OCI-LY7 (cell line): ENCODE data around the gene B3GALNT1. TPM values are rescaled to one million over a fixed set of nuclear protein-coding genes. Genes with fewer than 3 reads are reported as not detected.

Experiments
- BruUV-seq: library from RNA; stranded (reverse); fragments of 400-500 nt; replicated peaks from 2 replicates; lab custom pipeline; 2021; lab: Mats Ljungman, UMichigan
- CTCF ChIA-PET: fragments of 300-600 bp; sonication (Branson Sonifier 250); formaldehyde crosslinking; loops from one replicate; lab custom pipeline; 2022; ENCODE audit warnings: antibody characterized with exemption; ENCODE audit not compliant: unreplicated experiment; lab: Charles Lee
- POLR2A ChIA-PET: fragments of 300-600 bp; sonication (Branson Sonifier 250); formaldehyde crosslinking; loops from one replicate; lab custom pipeline; 2022; ENCODE audit warnings: antibody characterized with exemption; lab: Charles Lee
- DNase-seq: peaks from one replicate; pipeline ENCODE4 v3.0.0-alpha.2; 2015; ENCODE audit warnings: low spot score
- H2AFZ ChIP-seq: fragments of 200-600 bp; sonication (generic), shearing (Covaris generic); 2 replicates; pipeline ENCODE4 v1.6.1; 2014; ENCODE audit warnings: mild to moderate bottlenecking, antibody characterized with exemption, low read length, moderate library complexity
- H3K27ac ChIP-seq: fragments of 200-600 bp; sonication (generic); 2 replicates; pipeline ENCODE4 v1.5.1; 2014; ENCODE audit warnings: mixed run types, low read depth, mild to moderate bottlenecking, moderate library complexity, low read length, inconsistent platforms; ENCODE audit not compliant: poor library complexity, severe bottlenecking
- H3K36me3 ChIP-seq: fragments of 200-600 bp; sonication (generic); 2 replicates; pipeline ENCODE4 v1.6.1; 2014; ENCODE audit warnings: mild to moderate bottlenecking, antibody characterized with exemption, low read length, moderate library complexity, mixed read lengths; ENCODE audit not compliant: insufficient read depth
- H3K4me1 ChIP-seq: fragments of 200-600 bp; sonication (generic); 2 replicates; pipeline ENCODE4 v1.5.1; 2014; ENCODE audit warnings: mild to moderate bottlenecking, low read length; ENCODE audit not compliant: insufficient read depth, poor library complexity, severe bottlenecking
- H3K4me2 ChIP-seq: fragments of 200-600 bp; sonication (generic); 2 replicates; pipeline ENCODE4 v1.6.1; 2014; ENCODE audit warnings: mild to moderate bottlenecking, low read length
- H3K4me3 ChIP-seq: fragments of 200-600 bp; sonication (generic); 2 replicates; pipeline ENCODE4 v1.5.1; 2014; ENCODE audit warnings: mild to moderate bottlenecking, low read depth, low read length; ENCODE audit not compliant: poor library complexity, severe bottlenecking
- H3K79me2 ChIP-seq: fragments of 200-600 bp; sonication (generic); 2 replicates; pipeline ENCODE4 v1.6.1; 2016; ENCODE audit warnings: low read depth, mild to moderate bottlenecking, low read length, moderate library complexity, mixed read lengths; ENCODE audit not compliant: insufficient read depth
- H3K9me2 ChIP-seq: fragments of 200-600 bp; sonication (generic); 2 replicates; pipeline ENCODE4 v1.6.1; 2016; ENCODE audit warnings: mild to moderate bottlenecking, low read length, mixed read lengths; ENCODE audit not compliant: insufficient read depth
- H3K9me3 ChIP-seq: fragments of 200-600 bp; sonication (generic); 2 replicates; pipeline ENCODE4 v1.6.1; 2014; ENCODE audit warnings: mild to moderate bottlenecking, mixed run types, low read length, mixed read lengths
- H4K20me1 ChIP-seq: fragments of 200-600 bp; sonication (generic); 2 replicates; pipeline ENCODE4 v1.6.1; 2014; ENCODE audit warnings: mild to moderate bottlenecking, antibody characterized with exemption, low read length, moderate library complexity, mixed read lengths; ENCODE audit not compliant: insufficient read depth
- EZH2phosphoT487 ChIP-seq: fragments of 200-600 bp; sonication (generic); IDR thresholded peaks from 2 replicates; pipeline ENCODE4 v1.6.1; 2018; ENCODE audit warnings: low read depth, borderline replicate concordance, mild to moderate bottlenecking, mixed run types, antibody characterized with exemption, low read length, moderate library complexity, mixed read lengths
- intact Hi-C: fragments of 100-400 bp; cut with micrococcal nuclease; formaldehyde crosslinking; loops from one replicate; pipeline ENCODE4 v1.10.0; 2022; ENCODE audit not compliant: unreplicated experiment
- total RNA-seq, 2 experiments: library from RNA; depleted of rRNA in 1 of 2; stranded (reverse); fragments of >200 nt in 1 of 2; shearing (Covaris generic) in 1 of 2; gene quantifications; 2 replicates each; pipeline ENCODE4 v1.2.3, GENCODE V29; 2014 to 2022
- TF ChIP-seq, protein P1 (sequence below): fragments of 200-600 bp; sonication (generic); conservative IDR thresholded peaks from 2 replicates; pipeline ENCODE4 v1.5.1; 2014; ENCODE audit warnings: mild to moderate bottlenecking, antibody characterized with exemption, low read length, moderate library complexity, mixed read lengths

The B3GALNT1 gene
- total RNA-seq, 2 experiments from 2014 or later, result not detected

DNA sequence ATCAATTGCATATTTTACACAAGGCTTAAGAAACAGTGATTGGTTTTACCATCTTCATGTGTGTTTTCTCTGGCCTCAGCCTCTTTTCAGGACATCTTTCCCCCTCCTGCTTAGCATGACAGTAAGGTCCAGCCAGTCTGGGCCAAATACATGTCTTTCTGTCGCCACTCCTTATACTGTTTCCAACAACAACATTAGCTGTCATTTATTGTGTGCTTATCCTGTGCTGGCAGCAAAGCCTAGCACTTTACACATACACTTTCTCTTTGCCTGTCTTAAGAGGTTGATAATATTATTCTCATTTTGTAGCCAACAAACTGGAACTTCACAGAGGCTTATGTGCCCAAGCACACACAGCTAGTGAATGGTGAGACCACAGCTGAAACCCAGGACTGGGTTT lies 37.8 kb downstream of the B3GALNT1 start:
- no peaks in the 10 kb centered on the region for H3K9me2 ChIP-seq
- TF ChIP-seq, protein P1, sequence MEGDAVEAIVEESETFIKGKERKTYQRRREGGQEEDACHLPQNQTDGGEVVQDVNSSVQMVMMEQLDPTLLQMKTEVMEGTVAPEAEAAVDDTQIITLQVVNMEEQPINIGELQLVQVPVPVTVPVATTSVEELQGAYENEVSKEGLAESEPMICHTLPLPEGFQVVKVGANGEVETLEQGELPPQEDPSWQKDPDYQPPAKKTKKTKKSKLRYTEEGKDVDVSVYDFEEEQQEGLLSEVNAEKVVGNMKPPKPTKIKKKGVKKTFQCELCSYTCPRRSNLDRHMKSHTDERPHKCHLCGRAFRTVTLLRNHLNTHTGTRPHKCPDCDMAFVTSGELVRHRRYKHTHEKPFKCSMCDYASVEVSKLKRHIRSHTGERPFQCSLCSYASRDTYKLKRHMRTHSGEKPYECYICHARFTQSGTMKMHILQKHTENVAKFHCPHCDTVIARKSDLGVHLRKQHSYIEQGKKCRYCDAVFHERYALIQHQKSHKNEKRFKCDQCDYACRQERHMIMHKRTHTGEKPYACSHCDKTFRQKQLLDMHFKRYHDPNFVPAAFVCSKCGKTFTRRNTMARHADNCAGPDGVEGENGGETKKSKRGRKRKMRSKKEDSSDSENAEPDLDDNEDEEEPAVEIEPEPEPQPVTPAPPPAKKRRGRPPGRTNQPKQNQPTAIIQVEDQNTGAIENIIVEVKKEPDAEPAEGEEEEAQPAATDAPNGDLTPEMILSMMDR, result no peak
- no peak for TF ChIP-seq EZH2phosphoT487
- ChIA-PET POLR2A (interaction anchor here (0.5 to 1.9 kb wide), 10 partner anchors 11 to 1343 kb away, joined by 3 to 10 read pairs (median 3); no protein-coding TSS in a partner anchor), CTCF (interaction anchor here (0.6 kb wide), 1 partner anchor 291 kb away, joined by 3 read pairs; no protein-coding TSS in a partner anchor)
- peak overlapping the region; percentile 42 for H3K4me3 ChIP-seq
- no peaks in the 10 kb centered on the region for H4K20me1 ChIP-seq
- no peaks in the 10 kb centered on the region for H3K79me2 ChIP-seq
- peaks cover 72% of the 10 kb centered on the region for H3K4me1 ChIP-seq
- peak overlapping the region; percentile 68 for H3K4me2 ChIP-seq
- H3K36me3 ChIP-seq, result no peaks in the 10 kb centered on the region; the same call in 1 of the 2 replicates
- H3K27ac ChIP-seq, result peak overlapping the region; percentile 93
- BruUV-seq, result no TSS peak
- H2AFZ ChIP-seq, result peak overlapping the region; percentile 83
- intact Hi-C loops, result loop anchor here (5.0 kb wide), 2 partner anchors 50 to 310 kb away; partner anchors contain the start of gene PPM1L
- H3K9me3 ChIP-seq, result no peaks in the 10 kb centered on the region
- DNase-seq, result peak; percentile 76

DNA sequence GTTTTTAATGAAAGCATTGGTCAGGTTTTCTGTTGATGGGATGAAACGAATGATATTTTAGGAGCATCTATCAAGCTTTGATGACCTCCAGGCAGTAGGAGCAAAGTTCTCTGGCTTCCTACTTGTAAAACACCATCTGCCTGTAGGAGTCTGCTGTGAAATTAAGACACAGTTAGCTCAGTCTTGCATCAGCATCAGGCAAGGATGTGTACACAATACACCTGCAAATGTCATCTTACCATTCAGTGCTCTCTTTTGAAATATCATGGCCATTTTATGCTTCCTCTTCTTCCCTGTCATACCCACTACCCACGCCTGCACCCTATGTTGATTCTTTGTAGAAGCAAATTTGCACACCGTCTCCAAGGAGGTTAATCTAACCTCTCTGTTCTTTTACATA lies 38.2 kb downstream of the B3GALNT1 start:
- intact Hi-C loops, result loop anchor here (5.0 kb wide), 2 partner anchors 50 to 310 kb away; partner anchors contain the start of gene PPM1L
- Histone ChIP-seq H3K4me1 (peaks cover 72% of the 10 kb centered on the region), H3K27ac (peak overlapping the region; percentile 93), H3K9me2 (no peaks in the 10 kb centered on the region), H3K36me3 (no peaks in the 10 kb centered on the region; the same call in 1 of the 2 replicates), H3K79me2 (no peaks in the 10 kb centered on the region), H3K4me3 (peak overlapping the region; percentile 42), H3K9me3 (no peaks in the 10 kb centered on the region), H3K4me2 (peak overlapping the region; percentile 68), H4K20me1 (no peaks in the 10 kb centered on the region), H2AFZ (peak overlapping the region; percentile 83)
- TF ChIP-seq EZH2phosphoT487, result no peak
- TF ChIP-seq, protein P1, result no peak
- no TSS peak for BruUV-seq
- DNase-seq, result peak; percentile 83
- ChIA-PET POLR2A (interaction anchor here (0.5 to 1.9 kb wide), 12 partner anchors 11 to 1342 kb away, joined by 3 to 10 read pairs (median 4); no protein-coding TSS in a partner anchor), CTCF (no interaction called here)

DNA sequence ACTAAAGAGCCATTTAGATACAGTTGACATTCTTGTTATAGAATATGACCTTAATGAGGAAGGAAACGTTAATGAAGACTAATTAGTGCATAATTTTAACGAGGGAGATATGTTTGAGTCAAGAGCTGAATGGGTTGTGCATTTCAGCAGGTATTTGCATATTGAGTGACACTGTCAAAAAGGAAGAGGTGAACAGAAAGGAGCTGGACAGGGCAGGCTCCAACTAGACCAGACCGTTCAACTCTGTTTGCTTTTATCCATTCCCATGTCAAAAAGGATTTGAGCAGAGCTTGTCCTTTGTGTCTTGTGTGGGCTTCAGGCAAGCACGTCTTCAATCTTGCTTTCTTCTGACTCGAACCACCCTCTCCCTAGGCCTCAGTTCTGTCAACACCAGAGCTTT lies 40.7 kb downstream of the B3GALNT1 start:
- Histone ChIP-seq H3K4me3 (no peak overlapping the region), H4K20me1 (no peaks in the 10 kb centered on the region), H3K4me2 (peak overlapping the region; percentile 4; the same call in 1 of the 2 replicates), H2AFZ (peak overlapping the region; percentile 10; the same call in 1 of the 2 replicates), H3K79me2 (no peaks in the 10 kb centered on the region), H3K9me3 (no peaks in the 10 kb centered on the region), H3K36me3 (no peaks in the 10 kb centered on the region; the same call in 1 of the 2 replicates), H3K27ac (no peak overlapping the region), H3K4me1 (peaks cover 58% of the 10 kb centered on the region), H3K9me2 (no peaks in the 10 kb centered on the region)
- ChIA-PET CTCF (no interaction called here), POLR2A (interaction anchor here (0.6 to 1.4 kb wide), 8 partner anchors 10 to 307 kb away, joined by 3 to 6 read pairs (median 4); partner anchors contain the start of gene SPTSSB)
- no TSS peak for BruUV-seq
- intact Hi-C loops, result no loop called here
- DNase-seq, result no peak
- TF ChIP-seq EZH2phosphoT487, result no peak
- TF ChIP-seq, protein P1, result no peak
